Endothelial cell of umbilical vein (primary cell): ENCODE data around the gene RAI1. TPM values are rescaled to one million over a fixed set of nuclear protein-coding genes. Genes with fewer than 3 reads are reported as not detected.

Experiments used
- BruUV-seq: library from RNA; stranded (reverse); fragments of 400-500 nt; replicated peaks from 2 replicates; lab custom pipeline; 2021; lab: Mats Ljungman, UMichigan
- CTCF ChIA-PET: fragments of 300-600, 350-600 bp; sonication (Branson Sonifier 250); formaldehyde crosslinking; loops from one replicate; lab custom pipeline; 2021; ENCODE audit warnings: antibody characterized with exemption, inconsistent platforms; lab: Charles Lee
- POLR2A ChIA-PET: fragments of 300-600, 350-600 bp; sonication (Branson Sonifier 250); formaldehyde crosslinking; loops from one replicate; lab custom pipeline; 2021; ENCODE audit warnings: antibody characterized with exemption, inconsistent platforms; lab: Charles Lee
- DNase-seq: peaks from one replicate; pipeline ENCODE4 v3.0.0-alpha.2; 2011; ENCODE audit warnings: low read depth, low spot score
- FAIRE-seq: peaks from 2 replicates; lab custom pipeline; 2011; peaks lifted over from hg19 to GRCh38; lab: Jason Lieb, UNC
- H2AFZ ChIP-seq: 2 replicates; pipeline ENCODE4 v1.6.0; 2012; ENCODE audit warnings: low read depth, low read length, control low read depth, inconsistent platforms
- H3K27ac ChIP-seq: 2 replicates; pipeline ENCODE4 v1.5.1; 2011; ENCODE audit warnings: low read depth, mild to moderate bottlenecking, control low read depth, low read length, moderate library complexity; ENCODE audit not compliant: insufficient read depth
- H3K27me3 ChIP-seq, 2 experiments: 2 replicates each; pipeline versions ENCODE4 v1.6.0 to v1.6.1; 2011; ENCODE audit warnings: low read length in 2 of 2, mixed read lengths in 1 of 2; ENCODE audit not compliant: control insufficient read depth in 2 of 2, insufficient read depth in 2 of 2
- H3K36me3 ChIP-seq, 2 experiments: 2 replicates in 1 of 2; 3 replicates in 1 of 2; pipeline ENCODE4 v1.5.1; 2011; ENCODE audit warnings: low read length in 2 of 2, mild to moderate bottlenecking in 1 of 2, moderate library complexity in 1 of 2; ENCODE audit not compliant: control insufficient read depth in 2 of 2, insufficient read depth in 2 of 2; ENCODE audit errors: extremely low read depth in 1 of 2
- H3K4me1 ChIP-seq: 3 replicates; pipeline ENCODE4 v1.5.1; 2011; ENCODE audit warnings: mild to moderate bottlenecking, low read length; ENCODE audit not compliant: control insufficient read depth, insufficient read depth; ENCODE audit errors: extremely low read depth
- H3K4me2 ChIP-seq: 2 replicates; pipeline ENCODE4 v1.6.1; 2011; ENCODE audit warnings: low read length, control low read depth, mixed read lengths; ENCODE audit not compliant: insufficient read depth
- H3K4me3 ChIP-seq, 3 experiments: fragments of 200-600 bp in 1 of 3; sonication (generic), shearing (Covaris generic) in 1 of 3; replicated peaks in 1 of 3; 2 replicates each; pipeline ENCODE4 v1.5.1; 2011 to 2016; ENCODE audit warnings: control low read depth in 3 of 3, low read length in 3 of 3, mild to moderate bottlenecking in 2 of 3, inconsistent platforms in 1 of 3, low read depth in 1 of 3, moderate library complexity in 1 of 3; ENCODE audit not compliant: insufficient read depth in 1 of 3
- H3K79me2 ChIP-seq: 2 replicates; pipeline ENCODE4 v1.6.0; 2012; ENCODE audit warnings: low read length, inconsistent platforms; ENCODE audit not compliant: control insufficient read depth, insufficient read depth
- H3K9ac ChIP-seq: replicated peaks from 2 replicates; pipeline ENCODE3; 2011; ENCODE audit warnings: low read length, control low read depth; ENCODE audit not compliant: insufficient read depth; ENCODE audit errors: extremely low read depth
- H3K9me1 ChIP-seq: replicated peaks from 3 replicates; pipeline ENCODE4 v1.6.0; 2011; ENCODE audit warnings: mild to moderate bottlenecking, low read length; ENCODE audit not compliant: control insufficient read depth, insufficient read depth; ENCODE audit errors: extremely low read depth
- H3K9me3 ChIP-seq: replicated peaks from 2 replicates; pipeline ENCODE4 v1.5.1; 2012; ENCODE audit warnings: low read length, inconsistent platforms; ENCODE audit not compliant: control insufficient read depth, insufficient read depth
- H4K20me1 ChIP-seq: replicated peaks from 2 replicates; pipeline ENCODE3; 2011; ENCODE audit warnings: mild to moderate bottlenecking, low read length; ENCODE audit not compliant: control insufficient read depth, insufficient read depth; ENCODE audit errors: extremely low read depth
- CTCF ChIP-seq, 2 donors: IDR thresholded peaks; 1 replicate in 1 of 2; 2 replicates in 1 of 2; pipeline ENCODE4 v1.5.1; 2011; ENCODE audit warnings: low read length in 2 of 2, mild to moderate bottlenecking in 2 of 2, moderate library complexity in 2 of 2, control low read depth in 1 of 2, inconsistent platforms in 1 of 2, low read depth in 1 of 2; ENCODE audit not compliant: insufficient read depth in 1 of 2; ENCODE audit errors: extremely low read depth in 1 of 2
- EZH2 ChIP-seq: IDR thresholded peaks from 2 replicates; pipeline ENCODE4 v1.6.1; 2012; ENCODE audit warnings: borderline replicate concordance, low read depth, mild to moderate bottlenecking, moderate library complexity, low read length, inconsistent platforms; ENCODE audit not compliant: severe bottlenecking
- FOS ChIP-seq: IDR thresholded peaks from 2 replicates; pipeline ENCODE4 v1.6.1; 2011; ENCODE audit warnings: mild to moderate bottlenecking, low read length, moderate library complexity, borderline replicate concordance; ENCODE audit not compliant: insufficient read depth
- GATA2 ChIP-seq: IDR thresholded peaks from 2 replicates; pipeline ENCODE4 v1.7.0; 2011; ENCODE audit warnings: low read depth, mild to moderate bottlenecking, moderate library complexity, mixed read lengths, low read length; ENCODE audit not compliant: insufficient read length, insufficient read depth
- JUN ChIP-seq: IDR thresholded peaks from 2 replicates; pipeline ENCODE4 v1.6.1; 2011; ENCODE audit warnings: borderline replicate concordance, low read depth; ENCODE audit not compliant: insufficient read length, insufficient read depth
- MAX ChIP-seq: IDR thresholded peaks from 2 replicates; pipeline ENCODE4 v1.6.1; 2011; ENCODE audit not compliant: insufficient read depth, insufficient read length
- MYC ChIP-seq: IDR thresholded peaks from one replicate; pipeline ENCODE4 v1.6.1; 2011; ENCODE audit warnings: mild to moderate bottlenecking, low read depth, low read length
- POLR2A ChIP-seq: IDR thresholded peaks from 2 replicates; pipeline ENCODE4 v1.6.1; 2012; ENCODE audit warnings: low read depth, mild to moderate bottlenecking, control low read depth, low read length
- POLR2AphosphoS5 ChIP-seq: IDR thresholded peaks from 2 replicates; pipeline ENCODE4 v1.6.1; 2012; ENCODE audit warnings: low read depth, mild to moderate bottlenecking, control low read depth, low read length, moderate library complexity; ENCODE audit not compliant: insufficient read depth
- dilution Hi-C: fragments of 300-500 bp; cut with MboI; formaldehyde crosslinking; loops from one replicate; pipeline ENCODE4 v1.15.0; 2019; ENCODE audit warnings: low sequenced_read_pairs; ENCODE audit not compliant: extremely low pct_ligation_motif_present
- intact Hi-C: fragments of 100-400 bp; cut with micrococcal nuclease; formaldehyde crosslinking; loops from one replicate; pipeline ENCODE4 v1.10.0; 2022
- polyA plus RNA-seq, 4 experiments: library from polyadenylated mRNA; depleted of rRNA in 3 of 4; stranded (reverse) in 3 of 4; unstranded in 1 of 4; fragments of >200 nt; gene quantifications; 2 replicates each; pipeline versions ENCODE4 v1.2.1 to v1.2.3, GENCODE V29; 2011 to 2012; ENCODE audit warnings: missing spikeins in 1 of 4
- total RNA-seq: library from RNA; stranded (reverse); gene quantifications from 2 replicates; pipeline ENCODE4 v1.2.3, GENCODE V29; 2021

The RAI1 gene
- total and polyA plus RNA-seq, 2 donors (not counting 3 experiments of a cell fraction or from before 2014, with no cell fraction given), result 7.8 to 43.3 TPM

- Histone ChIP-seq H3K9ac (no peak overlapping the region), H3K27ac (no peak overlapping the region), H3K9me3 (no peaks in the 10 kb centered on the region), H3K9me1 (no peaks in the 10 kb centered on the region), H3K79me2 (peaks cover 23% of the 10 kb centered on the region), H3K36me3 (no peaks in the 10 kb centered on the region), H3K4me1 (peaks cover 25% of the 10 kb centered on the region), H4K20me1 (no peaks in the 10 kb centered on the region), H3K27me3 (no peaks in the 10 kb centered on the region), H3K4me2 (no peak overlapping the region), H3K4me3 (no peak overlapping the region), H2AFZ (no peak overlapping the region)
- ChIA-PET POLR2A (no interaction called here), CTCF (interaction anchor here (0.6 kb wide), 1 partner anchor 40 kb away, joined by 4 read pairs; no protein-coding TSS in a partner anchor)
- DNase-seq (no peak), FAIRE-seq (no peak)
- intact Hi-C loops (no loop called here), dilution Hi-C loops (no loop called here)
- TF ChIP-seq JUN (no peak), EZH2 (no peak), CTCF (IDR thresholded peaks at IDR 0.05; ENCODE audit: extremely low read depth in 1 of 2, insufficient read depth in 1 of 2, low read depth in 1 of 2, low read length in 2 of 2) (no peak), POLR2A (no peak), MAX (no peak), POLR2AphosphoS5 (no peak), FOS (no peak), GATA2 (no peak), MYC (no peak)
- no TSS peak for BruUV-seq
These were observed 64.5 kb downstream of the RAI1 start for GRCh38 chr17:17745476-17746455.
